Measurements from ENCODE around the gene CHIC2.
"Not testable (repeated sequence)": the region's sequence is repeated elsewhere in the genome, so short reads cannot be mapped to it uniquely, and the experiment has no call there.

The CHIC2 gene

GRCh38 chr4:54056360-54056759 lies 8.0 kb downstream of the CHIC2 start:
- no peak for DNase-seq

- DNase-seq = no peak
These were observed 8.9 kb downstream of the CHIC2 start for GRCh38 chr4:54055494-54055893.

- DNase-seq = peak; percentile 17 to 73
These were observed 9.9 kb downstream of the CHIC2 start for GRCh38 chr4:54054501-54054900.

- not testable (repeated sequence) for DNase-seq
These were observed 11.1 kb downstream of the CHIC2 start for GRCh38 chr4:54053322-54053721.

GRCh38 chr4:54050214-54050904 lies 14.0 kb downstream of the CHIC2 start:
- no peak for DNase-seq

GRCh38 chr4:54043630-54044029 lies 20.8 kb downstream of the CHIC2 start:
- not testable (repeated sequence) for DNase-seq

- DNase-seq = no peak
These were observed 22.5 kb downstream of the CHIC2 start for GRCh38 chr4:54041933-54042332.

- DNase-seq = no peak
These were observed 23.3 kb downstream of the CHIC2 start for GRCh38 chr4:54041100-54041499.

- DNase-seq = no peak
These were observed 26.3 kb downstream of the CHIC2 start for GRCh38 chr4:54038056-54038455.

- peak in 1 of 2 experiments; percentile 57 for DNase-seq
These were observed 28.2 kb downstream of the CHIC2 start for GRCh38 chr4:54036184-54036583.

- no peak for DNase-seq
These were observed 31.8 kb downstream of the CHIC2 start for GRCh38 chr4:54032558-54033135.

- DNase-seq = no peak
These were observed 37.1 kb downstream of the CHIC2 start for GRCh38 chr4:54027311-54027710.

- no peak for DNase-seq
These were observed 38.8 kb downstream of the CHIC2 start for GRCh38 chr4:54025582-54025981.

- not testable (repeated sequence) for DNase-seq
These were observed 41.4 kb downstream of the CHIC2 start for GRCh38 chr4:54023019-54023418.

GRCh38 chr4:54017974-54018373 lies 46.4 kb downstream of the CHIC2 start:
- DNase-seq = no peak

- DNase-seq = no peak
These were observed 47.1 kb downstream of the CHIC2 start for GRCh38 chr4:54017308-54017707.

- DNase-seq = peak in 1 of 2 experiments; percentile 1
These were observed 47.9 kb downstream of the CHIC2 start for GRCh38 chr4:54016504-54016903.

- no peak for DNase-seq
These were observed 48.9 kb downstream of the CHIC2 start for GRCh38 chr4:54015423-54016030.

GRCh38 chr4:54014666-54015160 lies 49.7 kb downstream of the CHIC2 start:
- no peak for DNase-seq

- DNase-seq = no peak
These were observed 53.2 kb downstream of the CHIC2 start for GRCh38 chr4:54011201-54011600.

- DNase-seq = no peak
These were observed 57.6 kb downstream of the CHIC2 start for GRCh38 chr4:54006755-54007154.

- no peak for DNase-seq
These were observed 58.9 kb downstream of the CHIC2 start for GRCh38 chr4:54005475-54005874.

- no peak for DNase-seq
These were observed 59.9 kb downstream of the CHIC2 start for GRCh38 chr4:54004463-54004862.

GRCh38 chr4:54001668-54002365 lies 62.6 kb downstream of the CHIC2 start:
- DNase-seq = no peak

All from NCI-H524 (cell line).